GM18520 (cell line): ENCODE measurements around the gene KCNJ18.
"Not testable (repeated sequence)": the region's sequence is repeated elsewhere in the genome, so short reads cannot be mapped to it uniquely, and the experiment has no call there.

Source experiments
- ATAC-seq: cut with Tn5 transposase; IDR thresholded peaks from one replicate; pipeline ENCODE4 v1.9.1; 2021; ENCODE audit not compliant: unreplicated experiment

Gene KCNJ18

DNA sequence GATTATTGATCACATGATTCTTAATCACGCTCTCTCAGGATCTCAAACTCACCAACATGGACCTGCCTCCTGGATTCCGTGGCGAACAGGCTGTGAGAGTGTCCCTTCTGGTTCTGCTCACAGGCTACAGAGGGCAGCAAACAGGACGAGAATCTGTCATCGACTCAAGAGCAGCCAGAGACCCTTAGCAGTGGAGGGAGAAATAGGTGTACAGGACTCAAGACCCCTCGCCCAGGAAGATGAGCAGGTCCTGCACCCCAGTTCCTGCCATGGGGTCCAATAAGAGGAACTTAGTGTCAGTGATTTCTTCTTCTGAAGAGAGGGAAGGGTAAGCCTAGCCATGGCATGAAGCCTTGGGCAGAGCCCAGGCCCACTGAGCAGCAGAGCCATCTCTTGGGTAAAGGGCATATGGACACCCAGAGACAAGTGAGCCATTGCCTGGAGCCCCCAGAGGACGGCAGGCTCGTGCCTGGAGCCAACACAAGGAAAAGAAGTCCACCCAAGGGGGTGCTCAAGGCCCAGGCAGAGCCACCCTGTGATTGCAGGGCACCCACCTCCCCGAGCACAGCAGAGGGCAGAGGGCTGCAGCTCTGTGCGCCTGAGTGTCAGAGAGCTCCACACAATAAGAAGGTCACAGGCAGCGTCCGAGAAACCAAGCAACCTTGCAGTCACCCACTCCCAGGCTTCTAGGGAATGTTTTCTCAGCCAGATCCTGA is 27.3 kb downstream of the KCNJ18 start:
- ATAC-seq, result not testable (repeated sequence)

DNA sequence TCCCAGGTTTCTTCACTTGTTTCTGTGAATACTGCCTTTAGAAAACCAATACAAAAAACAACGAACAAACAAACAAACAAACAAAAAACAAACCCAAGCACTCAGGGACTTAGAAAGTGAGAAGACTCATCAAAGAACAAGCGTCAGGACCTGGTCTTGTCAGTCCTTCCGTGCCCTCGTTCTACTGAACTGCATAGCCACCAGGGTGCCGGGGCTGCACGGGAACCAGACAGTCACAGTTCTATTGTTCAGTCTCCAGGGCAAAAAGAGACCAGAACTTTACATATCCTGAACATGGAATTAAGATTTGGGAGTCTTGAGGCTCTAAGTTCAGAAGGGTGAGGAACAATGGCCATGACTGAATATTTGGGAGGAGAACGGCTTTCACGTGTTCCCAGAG is 28.2 kb downstream of the KCNJ18 start:
- not testable (repeated sequence) for ATAC-seq

GRCh38 chr17:21722268-21722667 is 29.9 kb downstream of the KCNJ18 start:
- ATAC-seq, result not testable (repeated sequence)

DNA sequence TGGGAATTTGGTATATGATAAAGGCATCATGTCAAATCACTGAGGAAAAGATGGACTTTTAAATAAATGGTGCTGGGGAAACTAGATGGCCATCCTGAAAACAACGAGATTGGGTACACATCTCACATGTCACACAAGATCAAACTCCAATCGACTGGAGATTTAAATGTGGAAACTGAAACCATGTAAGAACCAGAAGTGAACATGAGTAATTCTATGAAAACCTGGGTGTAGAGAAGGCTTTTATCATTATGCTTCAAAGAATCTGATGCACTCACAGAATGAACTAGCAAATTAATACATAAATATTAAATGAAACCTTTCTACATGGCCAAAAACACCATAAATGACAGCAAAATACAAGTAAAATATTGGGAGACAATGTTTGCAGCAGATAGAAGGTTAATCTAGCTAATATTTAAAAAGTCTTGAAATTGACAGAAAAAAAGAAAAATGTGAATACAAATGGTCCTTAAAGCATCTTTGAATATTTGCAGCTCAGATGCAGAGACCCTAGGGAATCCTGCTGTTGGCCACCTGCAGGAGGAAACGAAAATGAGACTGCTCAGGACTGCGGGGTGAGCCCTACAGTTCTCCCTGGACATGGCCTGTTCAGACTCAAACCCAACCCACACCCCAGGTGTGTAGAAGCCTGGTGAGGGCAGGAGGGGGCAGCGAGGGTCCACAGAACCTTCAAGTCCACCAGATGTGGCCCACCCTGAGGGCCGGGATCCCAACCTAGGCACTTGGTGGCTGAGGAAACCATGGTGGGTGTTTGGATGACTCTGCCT is 32.1 kb downstream of the KCNJ18 start:
- not testable (repeated sequence) for ATAC-seq

- ATAC-seq, result not testable (repeated sequence)
These were observed 38.8 kb downstream of the KCNJ18 start for GRCh38 chr17:21731076-21731475.

- not testable (repeated sequence) for ATAC-seq
These were observed 41.6 kb downstream of the KCNJ18 start for GRCh38 chr17:21733931-21734330.

DNA sequence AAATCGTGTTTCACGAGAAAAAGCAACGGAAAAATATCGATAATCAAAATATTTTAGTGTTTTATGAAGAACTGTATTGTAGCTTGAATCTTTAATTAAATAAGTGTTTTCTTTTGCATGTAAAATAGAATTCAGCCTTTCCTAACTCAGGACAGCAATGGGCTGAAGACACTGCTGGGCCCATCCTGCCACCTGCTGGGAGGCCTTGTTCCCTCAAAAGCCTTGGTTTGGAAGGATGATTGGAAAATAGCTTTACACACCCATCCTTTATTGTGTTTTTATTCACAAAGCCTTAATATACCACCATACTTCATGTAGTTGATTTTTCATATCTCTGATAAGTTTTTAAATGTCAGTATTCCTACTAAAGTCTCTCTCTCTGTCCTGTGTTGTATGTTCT is 43.5 kb downstream of the KCNJ18 start:
- not testable (repeated sequence) for ATAC-seq

- ATAC-seq, result not testable (repeated sequence)
These were observed 44.8 kb downstream of the KCNJ18 start for GRCh38 chr17:21737015-21737580.

DNA sequence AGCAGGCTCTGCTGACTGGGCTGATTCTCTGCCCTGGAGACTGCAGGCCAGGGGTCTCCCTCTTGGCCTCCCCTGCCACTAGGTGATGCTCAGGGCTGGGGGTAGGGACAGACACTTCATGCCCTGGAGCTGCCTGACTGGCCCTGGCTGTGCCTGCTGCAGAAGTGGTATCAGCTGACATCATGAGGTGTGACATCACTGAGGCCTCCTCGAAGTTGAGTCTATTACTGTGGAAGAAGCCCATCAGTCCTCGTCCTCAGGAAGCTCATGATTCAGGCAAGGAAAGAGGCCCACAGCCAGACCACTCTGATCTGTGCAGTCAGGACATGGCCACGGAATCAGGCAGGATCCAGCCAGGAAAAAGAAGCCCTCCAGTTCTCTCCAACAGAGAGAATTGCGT is 45.9 kb downstream of the KCNJ18 start:
- ATAC-seq, result not testable (repeated sequence)

GRCh38 chr17:21738877-21739474 is 46.7 kb downstream of the KCNJ18 start:
- peak; percentile 48 for ATAC-seq

GRCh38 chr17:21739485-21739884 is 47.2 kb downstream of the KCNJ18 start:
- ATAC-seq, result peak; percentile 58

DNA sequence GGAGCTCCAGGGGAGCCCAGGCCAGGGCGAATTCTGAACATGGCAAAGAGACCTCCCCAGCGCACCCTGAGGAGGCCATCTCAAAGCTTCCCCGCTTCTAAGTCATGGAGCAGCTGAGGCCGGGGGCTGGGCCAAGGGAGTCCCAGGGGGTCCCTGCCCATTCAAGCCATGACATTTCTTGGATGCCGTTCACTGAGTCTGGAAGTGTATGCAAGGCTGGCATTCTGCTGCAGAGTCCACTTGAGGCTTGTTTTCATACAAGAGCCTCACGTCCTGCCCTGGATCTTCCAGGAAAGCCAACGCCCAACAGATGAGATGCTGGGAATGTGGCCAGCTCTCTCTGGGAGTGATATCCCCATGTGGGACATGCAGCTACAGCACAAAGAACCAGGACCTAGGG is 48.5 kb downstream of the KCNJ18 start:
- not testable (repeated sequence) for ATAC-seq

DNA sequence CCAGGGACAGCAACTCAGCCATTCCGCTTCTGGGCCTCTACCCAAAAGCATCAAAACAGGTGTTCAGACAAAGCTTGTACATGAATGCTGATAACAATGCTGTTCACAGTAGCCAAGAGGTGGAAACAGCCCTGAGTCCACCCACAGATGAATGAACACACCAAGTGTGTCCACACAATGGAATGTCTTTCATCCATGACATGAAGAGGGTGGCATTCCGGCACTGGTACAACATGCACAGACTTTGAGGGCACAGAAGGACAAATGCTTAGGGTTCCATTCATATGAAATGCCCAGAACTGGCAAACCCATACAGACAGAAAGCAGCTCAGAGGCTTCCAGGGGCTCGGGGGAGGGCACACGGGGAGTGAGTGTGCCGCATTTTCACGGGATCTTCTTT is 49.2 kb downstream of the KCNJ18 start:
- ATAC-seq, result not testable (repeated sequence)

DNA sequence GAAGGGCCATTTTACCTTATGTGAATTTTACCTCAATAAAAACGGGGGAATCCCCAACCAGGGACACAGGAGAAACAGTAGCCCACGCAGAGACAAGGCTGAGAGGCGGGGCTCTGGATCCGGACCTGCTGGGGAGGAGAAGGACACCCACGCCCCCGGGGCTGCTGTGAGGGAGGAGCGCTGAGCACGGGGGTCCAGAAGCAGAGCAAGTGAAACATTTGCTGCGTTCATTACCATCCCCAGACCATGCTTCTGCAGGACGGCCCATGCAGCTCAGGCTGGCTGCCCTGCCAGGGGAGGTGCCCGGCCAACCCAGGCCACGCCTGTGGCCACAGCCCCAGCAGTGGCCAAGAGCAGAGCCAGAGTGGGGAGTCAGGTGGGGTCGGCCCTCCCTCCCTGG is 50.0 kb downstream of the KCNJ18 start:
- ATAC-seq, result no peak

DNA sequence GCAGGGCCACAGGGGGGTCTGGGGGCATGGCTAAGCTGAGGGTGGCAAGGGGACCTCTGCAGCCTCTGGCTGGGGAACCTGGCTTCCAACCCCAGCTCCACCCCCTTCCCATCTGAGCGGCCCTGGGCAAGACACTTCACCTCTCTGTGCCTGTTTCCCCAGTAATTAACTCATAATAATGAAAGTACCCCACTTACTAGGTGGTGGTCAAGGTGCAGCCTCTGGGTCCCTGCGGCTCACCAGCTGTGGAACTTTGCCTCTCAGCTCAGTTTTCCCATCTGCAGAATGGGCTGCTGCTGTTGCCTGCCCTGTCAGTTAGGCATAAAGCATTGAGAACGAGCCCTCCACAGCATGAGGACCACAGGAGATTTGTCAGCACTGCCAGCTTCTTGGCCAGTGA is 51.8 kb downstream of the KCNJ18 start:
- ATAC-seq, result not testable (repeated sequence)

GRCh38 chr17:21744621-21745020 is 52.3 kb downstream of the KCNJ18 start:
- ATAC-seq, result not testable (repeated sequence)

- not testable (repeated sequence) for ATAC-seq
These were observed 53.2 kb downstream of the KCNJ18 start for GRCh38 chr17:21745385-21746054.

GRCh38 chr17:21746415-21746814 is 54.1 kb downstream of the KCNJ18 start:
- ATAC-seq, result not testable (repeated sequence)

DNA sequence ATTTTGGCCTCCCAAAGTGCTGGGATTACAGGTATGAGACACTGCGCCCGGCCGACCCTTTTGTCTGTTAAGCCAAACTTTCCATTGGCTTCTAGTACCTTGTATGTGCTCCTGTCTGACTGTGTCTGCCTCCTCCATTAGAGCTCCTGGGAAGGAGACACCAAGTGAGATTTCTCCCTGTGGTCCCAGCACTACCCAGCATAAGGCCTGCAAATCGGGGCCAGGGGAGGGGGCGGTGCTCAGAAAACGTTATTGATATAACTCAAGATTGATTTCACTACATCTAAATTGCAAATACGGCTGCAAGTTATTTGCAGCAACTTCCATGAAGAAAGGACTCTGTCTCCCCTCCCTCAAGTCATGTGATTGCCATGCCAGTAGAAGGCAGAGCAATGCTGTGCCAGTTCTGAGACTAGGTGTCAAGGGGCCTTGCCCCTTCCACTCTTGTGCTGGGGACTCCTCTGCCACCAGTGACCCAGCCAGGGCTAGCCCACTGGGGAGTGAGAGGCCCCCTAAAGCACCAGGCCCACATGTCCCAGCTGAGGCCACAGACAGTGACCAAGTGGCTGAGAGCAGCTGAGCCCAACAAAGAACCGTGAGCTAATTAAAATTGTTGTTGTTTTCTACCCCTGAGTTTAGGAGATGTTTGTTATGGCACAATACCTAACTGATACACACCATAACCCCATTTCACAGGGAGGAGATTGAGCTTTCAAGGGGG is 55.0 kb downstream of the KCNJ18 start:
- ATAC-seq, result not testable (repeated sequence)

GRCh38 chr17:21748686-21749085 is 56.4 kb downstream of the KCNJ18 start:
- not testable (repeated sequence) for ATAC-seq
